GM21390 (cell line): ENCODE data around the gene ABCA3.
"Not testable (repeated sequence)": the region's sequence is repeated elsewhere in the genome, so short reads cannot be mapped to it uniquely, and the experiment has no call there.

Source experiments
- ATAC-seq: cut with Tn5 transposase; IDR thresholded peaks from one replicate; pipeline ENCODE4 v1.9.1; 2021; ENCODE audit not compliant: unreplicated experiment

The ABCA3 gene

GRCh38 chr16:2257726-2258125, 82.8 kb downstream of the ABCA3 start:
- no peak for ATAC-seq

DNA sequence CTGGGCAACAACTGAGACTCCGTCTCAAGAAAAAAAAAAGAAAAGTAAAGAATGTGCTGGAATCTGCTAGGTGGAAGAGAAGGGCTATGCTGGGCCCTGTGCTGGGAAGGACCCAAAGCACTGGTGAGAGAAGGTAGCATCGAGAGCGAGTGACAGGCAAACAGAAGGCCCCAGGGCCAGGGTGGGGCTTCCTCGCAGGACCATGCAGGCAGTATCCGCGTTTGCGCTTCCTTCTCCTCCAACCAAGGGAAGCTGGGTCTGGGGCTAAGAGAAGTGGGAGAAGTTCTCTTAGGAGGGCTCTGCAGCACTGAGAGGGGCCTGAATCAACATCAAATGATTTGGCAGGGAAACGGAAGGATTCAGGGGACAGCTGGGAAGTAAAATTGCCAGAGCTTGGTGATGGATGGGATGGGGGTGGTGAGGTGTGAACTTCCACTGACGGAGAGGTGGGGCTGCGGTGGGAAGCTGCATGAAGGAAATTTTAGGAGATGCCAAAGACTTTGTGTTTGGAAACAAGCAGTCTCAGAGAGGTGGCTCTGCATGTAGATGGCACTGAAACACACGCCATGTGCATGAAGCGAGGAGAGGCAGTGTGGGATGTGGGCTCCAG, 83.9 kb downstream of the ABCA3 start:
- ATAC-seq, result no peak

- ATAC-seq, result no peak
Observed at GRCh38 chr16:2253293-2253692, 87.2 kb downstream of the ABCA3 start.

- ATAC-seq, result no peak
Observed at GRCh38 chr16:2252806-2253148, 87.8 kb downstream of the ABCA3 start.

DNA sequence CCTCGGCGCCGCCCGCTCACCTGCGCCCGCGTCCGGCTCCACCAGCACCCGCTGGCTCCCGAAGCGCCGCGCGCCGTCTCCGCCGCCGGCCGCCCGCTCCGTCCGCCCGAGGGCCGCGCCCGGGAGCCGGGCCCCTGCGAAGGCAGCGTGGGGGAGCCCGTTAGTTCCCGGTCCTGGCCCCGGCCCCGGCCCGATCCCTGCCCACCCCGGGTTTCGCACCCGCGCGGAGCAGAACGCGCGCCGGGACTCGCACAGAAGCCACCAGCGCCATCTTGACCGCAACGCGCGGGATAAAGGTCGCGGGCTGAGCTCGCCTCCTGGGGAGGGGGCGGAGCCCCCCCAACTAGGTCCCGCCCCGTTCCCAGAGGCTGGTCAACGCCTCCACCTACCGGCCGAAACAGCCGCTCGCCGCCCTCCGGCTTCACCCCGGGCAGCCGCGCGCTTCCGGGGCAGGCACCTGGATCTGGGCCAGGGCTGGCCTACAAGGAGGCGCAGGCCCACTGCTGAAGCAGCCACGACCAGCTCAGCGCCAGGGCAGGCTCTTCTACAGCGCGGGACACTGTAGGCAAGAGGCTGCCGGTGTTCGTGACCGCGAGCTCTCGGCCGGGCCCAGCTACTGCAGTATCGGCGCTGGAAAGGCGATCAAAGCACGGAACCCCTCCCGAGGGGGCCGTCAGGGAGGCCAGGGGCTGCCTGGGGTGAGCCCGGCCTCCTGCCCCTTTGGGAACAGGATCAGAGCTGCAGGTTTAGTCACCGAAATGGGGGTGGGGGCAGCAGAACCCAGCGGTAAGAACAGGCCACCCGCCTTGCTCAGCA, 89.0 kb downstream of the ABCA3 start, which contains the start of gene ECI1:
TSS of gene ECI1 (minus strand) at position 292 of the 816 bp plus-strand sequence. CDS start at position 271, 21 bp downstream.
- peak; percentile 84 for ATAC-seq

GRCh38 chr16:2250652-2251295, 89.8 kb downstream of the ABCA3 start:
- no peak for ATAC-seq

- ATAC-seq, result no peak
Observed at GRCh38 chr16:2246301-2246885, 94.1 kb downstream of the ABCA3 start.

DNA sequence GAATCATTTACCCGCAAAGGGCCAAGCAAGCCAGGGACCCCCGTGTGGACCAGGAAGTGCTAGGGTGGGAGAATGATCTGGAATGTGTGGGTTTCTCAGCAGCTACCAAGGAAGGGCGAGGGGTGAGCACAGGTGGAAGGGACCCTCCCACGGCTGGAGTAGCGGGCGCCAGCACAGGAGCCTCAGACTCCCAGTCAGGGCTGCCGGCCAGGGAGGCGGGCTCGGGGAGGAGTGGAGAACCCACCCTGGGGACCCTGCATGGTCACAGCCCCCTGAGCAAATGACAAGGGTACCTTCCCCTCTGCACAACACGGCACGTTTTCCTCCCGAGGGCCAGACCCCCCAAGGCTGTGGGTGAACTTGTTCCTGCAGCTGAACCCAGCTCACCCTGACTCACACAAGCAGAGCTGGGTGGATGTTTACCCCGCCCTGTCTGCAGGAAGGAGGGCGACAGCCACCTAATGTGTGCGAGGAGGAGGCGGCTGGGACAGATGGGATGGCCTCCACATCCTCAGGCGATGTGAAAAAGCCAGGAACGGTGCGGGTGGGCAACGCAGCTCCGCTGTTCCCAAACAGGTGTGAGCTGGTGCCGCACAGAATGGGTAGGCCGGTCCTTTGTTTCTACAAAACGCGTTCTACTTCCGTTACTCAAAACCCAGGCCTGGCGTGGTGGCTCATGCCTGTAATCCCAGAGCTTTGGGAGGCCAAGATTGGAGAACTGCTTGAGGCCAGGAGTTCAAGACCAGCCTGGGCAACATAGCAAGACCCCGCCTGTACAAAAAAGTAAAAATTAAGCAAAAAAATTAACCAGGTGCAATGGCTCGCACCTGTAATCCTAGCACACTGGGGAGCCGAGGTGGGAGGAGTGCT, 95.4 kb downstream of the ABCA3 start:
- no peak for ATAC-seq

- no peak for ATAC-seq
Observed at GRCh38 chr16:2244301-2244700, 96.2 kb downstream of the ABCA3 start.

DNA sequence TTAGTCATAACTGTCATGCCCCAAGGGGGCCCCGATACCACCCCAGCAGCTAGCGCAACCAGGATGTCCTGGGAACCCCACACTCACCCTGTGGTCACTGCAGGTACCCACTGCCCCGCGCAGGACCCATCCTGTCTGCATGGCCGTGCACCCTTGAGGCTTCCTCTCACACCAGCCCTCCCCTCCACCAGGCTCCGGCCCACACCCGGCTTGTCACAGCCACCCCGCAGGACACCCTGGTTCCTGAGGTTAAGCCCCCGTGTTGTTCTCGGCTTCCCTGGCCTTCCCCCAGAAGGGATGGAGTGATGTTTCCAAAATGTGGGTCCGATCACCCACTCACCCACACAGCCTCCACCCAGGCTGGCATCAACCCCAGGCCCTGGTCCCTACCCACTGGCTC, 96.7 kb downstream of the ABCA3 start:
- no peak for ATAC-seq

GRCh38 chr16:2243031-2243528, 97.4 kb downstream of the ABCA3 start:
- no peak for ATAC-seq

- ATAC-seq, result no peak
Observed at GRCh38 chr16:2242598-2242997, 97.9 kb downstream of the ABCA3 start.

- ATAC-seq, result not testable (repeated sequence)
Observed at GRCh38 chr16:2240331-2240730, 100.2 kb downstream of the ABCA3 start.

GRCh38 chr16:2238838-2239675, 101.5 kb downstream of the ABCA3 start:
- no peak for ATAC-seq

GRCh38 chr16:2238150-2238837, 102.2 kb downstream of the ABCA3 start:
- ATAC-seq, result no peak

DNA sequence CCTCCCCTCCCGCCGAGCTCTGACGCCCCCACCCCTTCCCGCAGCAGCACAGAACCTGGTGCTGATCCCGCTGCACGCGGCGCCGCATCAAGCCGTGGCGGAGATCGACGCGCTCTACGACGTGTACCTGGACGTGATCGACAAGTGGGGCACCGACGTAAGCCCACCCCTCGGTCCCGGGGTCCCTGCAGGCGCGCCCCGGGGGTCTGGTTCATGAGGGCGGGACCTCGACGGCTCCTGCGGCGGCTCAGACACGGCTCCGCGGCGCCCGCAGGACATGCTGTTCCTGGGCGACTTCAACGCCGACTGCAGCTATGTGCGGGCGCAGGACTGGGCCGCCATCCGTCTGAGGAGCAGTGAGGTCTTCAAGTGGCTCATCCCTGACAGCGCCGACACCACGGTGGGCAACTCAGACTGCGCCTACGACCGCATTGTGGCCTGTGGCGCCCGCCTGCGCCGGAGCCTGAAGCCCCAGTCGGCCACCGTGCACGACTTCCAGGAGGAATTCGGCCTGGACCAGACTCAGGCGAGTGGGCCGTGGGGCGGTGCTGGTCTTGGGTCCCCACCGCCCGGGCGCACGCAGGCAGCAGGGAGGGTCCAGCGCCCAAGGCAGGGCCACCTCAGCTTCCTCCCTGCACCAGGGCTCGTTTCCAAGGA, 102.9 kb downstream of the ABCA3 start:
- ATAC-seq, result no peak

DNA sequence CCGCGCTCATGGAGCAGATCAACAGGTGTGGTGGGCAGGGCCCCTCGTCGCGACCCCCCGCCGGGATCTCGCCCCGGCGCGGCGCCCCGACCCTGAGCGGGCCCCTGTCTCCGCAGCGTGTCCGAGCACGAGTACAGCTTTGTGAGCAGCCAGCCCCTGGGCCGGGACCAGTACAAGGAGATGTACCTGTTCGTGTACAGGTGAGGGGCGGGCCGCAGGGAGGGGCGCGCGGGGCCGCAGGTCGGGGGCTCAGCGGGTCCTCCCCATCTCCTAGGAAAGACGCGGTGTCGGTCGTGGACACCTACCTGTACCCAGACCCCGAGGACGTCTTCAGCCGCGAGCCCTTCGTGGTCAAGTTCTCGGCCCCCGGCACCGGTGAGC, 103.4 kb downstream of the ABCA3 start:
- no peak for ATAC-seq

- ATAC-seq, result no peak
Observed at GRCh38 chr16:2236337-2237101, 104.0 kb downstream of the ABCA3 start, which contains the start of gene DNASE1L2. DNASE1L2 (plus strand) TSS chr16:2236444; CDS start chr16:2236817, 373 bp downstream.
